ENCODE results near the gene U2AF1. TPM values are rescaled to one million over a fixed set of nuclear protein-coding genes. Genes with fewer than 3 reads are reported as not detected.
"Not testable (repeated sequence)": the region's sequence is repeated elsewhere in the genome, so short reads cannot be mapped to it uniquely, and the experiment has no call there.

Gene U2AF1
- total RNA-seq, 2 experiments from 2014 or later = 60.8 to 75.0 TPM

DNA sequence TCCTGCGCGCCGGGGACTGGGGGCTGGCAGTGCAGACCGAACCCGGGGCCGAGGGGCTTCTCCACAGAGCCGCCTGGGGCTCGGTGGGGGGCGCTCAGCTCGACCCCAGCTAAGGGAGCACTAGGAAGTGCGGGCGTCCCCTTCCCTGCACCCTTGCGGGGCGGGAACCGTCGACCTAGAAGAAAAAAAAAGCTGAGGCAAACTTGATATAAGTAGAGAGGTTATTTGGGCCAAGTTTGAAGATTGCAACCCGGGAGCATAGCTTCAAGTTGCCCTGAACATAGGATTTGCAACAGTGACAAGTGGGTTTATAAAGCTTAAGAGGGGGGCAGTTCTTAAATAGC lies 396 bp upstream of the U2AF1 start:
- H3K9me2 ChIP-seq (ENCODE audit: insufficient read depth, low read length); BruUV-seq (replicated peaks); intact Hi-C loops (cut with micrococcal nuclease; ENCODE audit: unreplicated experiment): not testable (repeated sequence)

DNA sequence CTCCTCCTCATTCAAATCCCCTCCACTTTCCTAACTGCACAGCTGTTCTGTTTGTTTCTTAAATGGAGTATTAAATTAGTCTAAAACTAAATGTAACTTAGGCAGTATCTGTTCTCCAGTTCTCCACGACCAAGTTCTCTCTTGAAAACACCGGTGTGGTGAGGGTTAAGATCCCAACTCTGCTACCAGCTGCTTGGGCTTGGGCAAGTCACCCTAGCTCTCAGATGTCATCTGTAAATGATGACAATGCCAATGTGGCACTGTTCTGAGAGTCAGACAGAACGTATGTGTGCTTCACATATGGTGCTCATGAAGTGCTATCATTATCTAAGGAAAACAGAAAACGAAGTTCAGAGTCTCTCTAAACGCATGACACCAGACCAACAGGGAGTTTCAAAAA lies 2.7 kb downstream of the U2AF1 start:
- DNase-seq (ENCODE audit: low spot score); H3K27ac ChIP-seq (ENCODE audit: low read depth, low read length, poor library complexity, severe bottlenecking); CTCF ChIA-PET (ENCODE audit: unreplicated experiment); H3K36me3 ChIP-seq (ENCODE audit: insufficient read depth, low read length); H3K9me2 ChIP-seq (ENCODE audit: insufficient read depth, low read length); H3K79me2 ChIP-seq (ENCODE audit: insufficient read depth, low read depth, low read length); H3K4me3 ChIP-seq (ENCODE audit: low read depth, low read length, poor library complexity, severe bottlenecking); intact Hi-C loops (cut with micrococcal nuclease; ENCODE audit: unreplicated experiment); H4K20me1 ChIP-seq (ENCODE audit: insufficient read depth, low read length); H3K4me1 ChIP-seq (ENCODE audit: insufficient read depth, low read length, poor library complexity, severe bottlenecking); POLR2A ChIA-PET; H2AFZ ChIP-seq (ENCODE audit: low read length); H3K4me2 ChIP-seq (ENCODE audit: low read length); H3K9me3 ChIP-seq (ENCODE audit: low read length): not testable (repeated sequence)
- BruUV-seq (replicated peaks) = TSS peak; percentile 89

More for the DNA sequence above, 396 bp upstream of the U2AF1 start:
- H3K4me3 ChIP-seq (ENCODE audit: low read depth, low read length, poor library complexity, severe bottlenecking); H3K9me3 ChIP-seq (ENCODE audit: low read length); H3K79me2 ChIP-seq (ENCODE audit: insufficient read depth, low read depth, low read length); DNase-seq (ENCODE audit: low spot score); H3K4me1 ChIP-seq (ENCODE audit: insufficient read depth, low read length, poor library complexity, severe bottlenecking); H4K20me1 ChIP-seq (ENCODE audit: insufficient read depth, low read length); CTCF ChIA-PET (ENCODE audit: unreplicated experiment); H3K4me2 ChIP-seq (ENCODE audit: low read length); H2AFZ ChIP-seq (ENCODE audit: low read length); H3K27ac ChIP-seq (ENCODE audit: low read depth, low read length, poor library complexity, severe bottlenecking); POLR2A ChIA-PET; H3K36me3 ChIP-seq (ENCODE audit: insufficient read depth, low read length): not testable (repeated sequence)

DNA sequence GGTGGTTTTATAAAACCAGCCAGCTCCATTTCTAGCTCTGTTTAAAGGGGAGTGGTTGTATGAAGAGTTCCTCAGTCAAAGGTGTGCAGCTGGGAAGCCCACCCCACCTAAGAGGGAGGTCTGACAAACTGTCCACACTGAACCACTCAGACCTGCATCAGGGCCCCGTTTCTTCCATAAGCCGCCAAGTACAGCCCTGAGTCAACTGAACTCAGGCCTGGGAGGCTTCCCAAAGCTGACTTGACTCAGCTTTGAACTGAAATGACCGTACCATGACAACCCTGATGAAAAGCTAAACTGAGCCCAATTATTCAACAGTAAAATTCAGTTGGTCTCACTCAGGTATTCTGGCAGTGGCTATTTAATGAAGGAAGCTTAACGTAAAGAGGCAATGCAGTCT lies 5.1 kb downstream of the U2AF1 start:
- POLR2A ChIA-PET; DNase-seq (ENCODE audit: low spot score); BruUV-seq (replicated peaks); H3K4me2 ChIP-seq (ENCODE audit: low read length); H3K4me3 ChIP-seq (ENCODE audit: low read depth, low read length, poor library complexity, severe bottlenecking); intact Hi-C loops (cut with micrococcal nuclease; ENCODE audit: unreplicated experiment); H4K20me1 ChIP-seq (ENCODE audit: insufficient read depth, low read length); H3K4me1 ChIP-seq (ENCODE audit: insufficient read depth, low read length, poor library complexity, severe bottlenecking); H3K9me2 ChIP-seq (ENCODE audit: insufficient read depth, low read length); H2AFZ ChIP-seq (ENCODE audit: low read length); H3K36me3 ChIP-seq (ENCODE audit: insufficient read depth, low read length); H3K27ac ChIP-seq (ENCODE audit: low read depth, low read length, poor library complexity, severe bottlenecking); H3K9me3 ChIP-seq (ENCODE audit: low read length); H3K79me2 ChIP-seq (ENCODE audit: insufficient read depth, low read depth, low read length); CTCF ChIA-PET (ENCODE audit: unreplicated experiment): not testable (repeated sequence)

DNA sequence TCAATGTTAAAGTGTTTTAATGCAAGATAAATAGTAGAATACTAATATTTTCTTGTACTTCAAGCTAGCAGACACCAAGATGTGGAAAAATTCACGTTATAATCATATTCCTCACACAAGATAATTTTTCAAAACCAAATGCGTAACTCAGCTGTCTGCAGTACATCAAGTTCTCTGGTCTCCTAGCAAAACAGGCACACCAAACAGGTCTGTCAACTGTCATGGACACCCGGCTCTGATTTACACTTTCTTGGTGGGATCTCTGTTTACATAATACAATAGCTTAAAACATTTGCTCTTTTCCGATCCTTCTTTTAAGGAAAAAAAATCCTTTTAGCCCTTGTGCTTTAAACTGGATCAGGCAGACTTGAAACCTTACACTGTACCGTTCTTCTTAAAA lies 5.7 kb downstream of the U2AF1 start:
- H3K9me3 ChIP-seq (ENCODE audit: low read length); H3K4me1 ChIP-seq (ENCODE audit: insufficient read depth, low read length, poor library complexity, severe bottlenecking); H3K79me2 ChIP-seq (ENCODE audit: insufficient read depth, low read depth, low read length); H3K4me3 ChIP-seq (ENCODE audit: low read depth, low read length, poor library complexity, severe bottlenecking); H3K9me2 ChIP-seq (ENCODE audit: insufficient read depth, low read length); POLR2A ChIA-PET; H3K36me3 ChIP-seq (ENCODE audit: insufficient read depth, low read length); H3K4me2 ChIP-seq (ENCODE audit: low read length); intact Hi-C loops (cut with micrococcal nuclease; ENCODE audit: unreplicated experiment); H3K27ac ChIP-seq (ENCODE audit: low read depth, low read length, poor library complexity, severe bottlenecking); H2AFZ ChIP-seq (ENCODE audit: low read length); CTCF ChIA-PET (ENCODE audit: unreplicated experiment); DNase-seq (ENCODE audit: low spot score); H4K20me1 ChIP-seq (ENCODE audit: insufficient read depth, low read length); BruUV-seq (replicated peaks): not testable (repeated sequence)

DNA sequence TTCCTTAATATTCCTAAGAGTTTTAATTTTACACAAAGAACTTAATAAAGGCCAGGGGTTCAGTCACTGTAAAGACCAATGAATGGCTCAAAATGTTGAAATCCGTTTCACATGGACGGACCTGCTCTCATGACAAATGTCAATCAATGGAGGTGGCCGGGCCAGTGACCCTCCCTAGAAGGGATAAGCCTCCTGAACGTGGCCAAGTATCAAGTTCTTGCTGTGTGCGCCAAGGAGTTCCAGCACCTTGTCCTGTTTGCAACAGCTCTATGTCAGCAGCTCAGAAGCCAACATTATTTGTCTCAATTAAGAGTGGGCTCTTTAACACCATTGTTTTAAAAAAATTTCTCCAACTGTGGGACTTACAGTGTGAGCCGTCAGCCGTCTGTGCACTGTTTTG lies 6.4 kb downstream of the U2AF1 start:
- intact Hi-C loops (cut with micrococcal nuclease; ENCODE audit: unreplicated experiment); H4K20me1 ChIP-seq (ENCODE audit: insufficient read depth, low read length); H3K36me3 ChIP-seq (ENCODE audit: insufficient read depth, low read length); BruUV-seq (replicated peaks); H3K4me1 ChIP-seq (ENCODE audit: insufficient read depth, low read length, poor library complexity, severe bottlenecking); DNase-seq (ENCODE audit: low spot score); CTCF ChIA-PET (ENCODE audit: unreplicated experiment); H3K27ac ChIP-seq (ENCODE audit: low read depth, low read length, poor library complexity, severe bottlenecking); POLR2A ChIA-PET; H3K9me2 ChIP-seq (ENCODE audit: insufficient read depth, low read length); H3K4me3 ChIP-seq (ENCODE audit: low read depth, low read length, poor library complexity, severe bottlenecking); H3K79me2 ChIP-seq (ENCODE audit: insufficient read depth, low read depth, low read length); H3K9me3 ChIP-seq (ENCODE audit: low read length); H2AFZ ChIP-seq (ENCODE audit: low read length); H3K4me2 ChIP-seq (ENCODE audit: low read length): not testable (repeated sequence)

DNA sequence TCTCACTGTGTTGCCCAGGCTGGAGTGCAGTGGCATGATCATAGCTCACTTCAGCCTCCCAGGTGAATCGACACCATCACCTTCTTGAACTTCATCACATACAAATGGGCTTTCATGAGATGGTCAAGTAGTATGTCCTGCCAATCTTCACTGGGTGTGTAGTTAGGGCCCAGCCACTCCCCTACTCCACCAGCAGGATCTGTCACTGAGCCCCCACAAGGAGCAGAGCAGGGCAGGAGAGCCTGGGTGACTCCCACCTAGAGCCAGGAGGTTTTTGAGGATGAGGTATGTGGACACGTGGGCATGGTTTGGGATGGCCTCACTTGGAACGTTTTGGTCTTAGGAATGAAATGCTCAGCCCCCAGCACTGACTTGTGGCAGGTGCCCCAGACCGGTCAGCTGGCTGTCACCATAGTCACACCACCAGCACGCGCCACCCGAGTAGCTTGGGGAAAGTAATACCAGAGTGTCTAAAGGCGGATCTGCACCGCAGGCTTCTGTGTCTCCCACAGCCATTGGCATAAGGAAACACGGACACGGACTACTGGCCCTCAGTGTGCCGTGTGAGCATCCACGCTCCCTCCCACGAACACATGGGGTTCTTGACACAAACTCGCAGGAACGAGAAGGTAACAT lies 15.3 kb downstream of the U2AF1 start:
- H3K4me3 ChIP-seq (ENCODE audit: low read depth, low read length, poor library complexity, severe bottlenecking); H3K79me2 ChIP-seq (ENCODE audit: insufficient read depth, low read depth, low read length); DNase-seq (ENCODE audit: low spot score); CTCF ChIA-PET (ENCODE audit: unreplicated experiment); H3K9me2 ChIP-seq (ENCODE audit: insufficient read depth, low read length); H2AFZ ChIP-seq (ENCODE audit: low read length); H3K4me2 ChIP-seq (ENCODE audit: low read length); POLR2A ChIA-PET; BruUV-seq (replicated peaks); H4K20me1 ChIP-seq (ENCODE audit: insufficient read depth, low read length); H3K9me3 ChIP-seq (ENCODE audit: low read length); H3K36me3 ChIP-seq (ENCODE audit: insufficient read depth, low read length); intact Hi-C loops (cut with micrococcal nuclease; ENCODE audit: unreplicated experiment); H3K27ac ChIP-seq (ENCODE audit: low read depth, low read length, poor library complexity, severe bottlenecking): not testable (repeated sequence)
- H3K4me1 ChIP-seq (ENCODE audit: insufficient read depth, low read length, poor library complexity, severe bottlenecking) = peaks cover 10% of the 10 kb centered on the region

DNA sequence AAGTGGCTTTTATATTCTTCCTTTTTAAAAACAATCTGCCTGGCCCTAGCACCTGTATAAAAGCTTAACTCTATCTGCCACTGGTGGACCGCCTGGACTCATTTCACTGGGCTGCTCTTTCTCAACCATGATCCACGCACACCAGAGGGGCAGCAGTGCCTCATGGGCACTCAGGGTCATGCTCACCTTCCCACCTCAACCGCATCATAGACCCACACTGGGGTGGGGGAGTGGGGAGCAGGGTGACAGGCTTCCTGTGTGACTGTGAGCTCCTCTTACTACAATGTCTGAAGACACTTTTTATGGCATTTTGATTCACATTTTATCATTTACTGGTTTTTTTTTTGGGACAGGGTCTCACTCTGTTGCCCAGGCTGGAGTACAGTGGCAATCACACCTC lies 16.4 kb downstream of the U2AF1 start:
- intact Hi-C loops (cut with micrococcal nuclease; ENCODE audit: unreplicated experiment); H3K79me2 ChIP-seq (ENCODE audit: insufficient read depth, low read depth, low read length); POLR2A ChIA-PET; BruUV-seq (replicated peaks); DNase-seq (ENCODE audit: low spot score); H3K4me2 ChIP-seq (ENCODE audit: low read length); H3K9me3 ChIP-seq (ENCODE audit: low read length); H3K36me3 ChIP-seq (ENCODE audit: insufficient read depth, low read length); H2AFZ ChIP-seq (ENCODE audit: low read length); CTCF ChIA-PET (ENCODE audit: unreplicated experiment); H3K9me2 ChIP-seq (ENCODE audit: insufficient read depth, low read length); H3K4me3 ChIP-seq (ENCODE audit: low read depth, low read length, poor library complexity, severe bottlenecking); H4K20me1 ChIP-seq (ENCODE audit: insufficient read depth, low read length); H3K27ac ChIP-seq (ENCODE audit: low read depth, low read length, poor library complexity, severe bottlenecking): not testable (repeated sequence)
- peaks cover 11% of the 10 kb centered on the region for H3K4me1 ChIP-seq (ENCODE audit: insufficient read depth, low read length, poor library complexity, severe bottlenecking)
